HG02763 (cell line): Measurements from ENCODE around the gene FNDC11.

Experiments
- ATAC-seq: cut with Tn5 transposase; IDR thresholded peaks from one replicate; pipeline ENCODE4 v1.9.1; 2021; ENCODE audit warnings: mild to moderate bottlenecking, moderate library complexity; ENCODE audit not compliant: unreplicated experiment

The FNDC11 gene

DNA sequence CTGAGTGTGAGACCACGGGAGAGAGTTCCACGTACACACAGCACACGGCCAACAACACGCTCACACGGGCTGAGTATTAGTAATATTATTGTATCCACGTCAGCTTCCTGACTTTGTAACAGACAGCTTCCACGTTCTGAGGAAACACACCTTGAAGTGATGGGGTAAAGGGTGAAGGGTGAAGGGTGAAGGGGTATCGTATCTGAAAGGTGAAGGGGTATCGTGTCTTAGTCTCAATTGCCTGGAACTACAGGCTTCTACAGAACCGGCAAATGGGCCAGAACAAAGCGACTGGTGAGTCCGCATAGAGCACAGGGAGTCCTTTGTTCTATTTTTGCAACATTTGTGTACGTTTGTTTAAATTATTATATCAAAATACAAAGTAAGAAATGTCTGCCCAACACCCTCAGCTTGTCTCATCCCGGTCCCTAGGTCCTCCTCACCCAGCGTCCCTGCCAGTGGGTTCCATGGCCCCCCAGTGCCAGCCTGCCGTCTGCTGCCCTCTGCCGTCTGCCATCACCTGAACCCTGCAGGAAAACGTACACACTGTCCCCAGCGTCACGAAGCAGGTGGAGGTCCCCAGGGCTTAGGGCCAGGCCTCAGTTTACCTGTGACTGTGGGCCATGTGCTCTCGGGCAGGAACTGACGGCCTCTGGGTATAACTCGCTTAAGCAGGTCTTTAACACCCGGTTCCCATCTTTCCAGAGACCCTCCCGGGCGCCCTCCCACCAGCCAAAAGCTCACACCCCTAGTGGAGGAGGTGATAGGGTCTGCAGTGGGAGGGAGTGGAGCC lies 24.5 kb downstream of the FNDC11 start:
- no peak for ATAC-seq

GRCh38 chr20:63579017-63579694 lies 25.2 kb downstream of the FNDC11 start:
- ATAC-seq: no peak

- ATAC-seq: no peak
These were observed 27.0 kb downstream of the FNDC11 start for GRCh38 chr20:63580796-63581461.

DNA sequence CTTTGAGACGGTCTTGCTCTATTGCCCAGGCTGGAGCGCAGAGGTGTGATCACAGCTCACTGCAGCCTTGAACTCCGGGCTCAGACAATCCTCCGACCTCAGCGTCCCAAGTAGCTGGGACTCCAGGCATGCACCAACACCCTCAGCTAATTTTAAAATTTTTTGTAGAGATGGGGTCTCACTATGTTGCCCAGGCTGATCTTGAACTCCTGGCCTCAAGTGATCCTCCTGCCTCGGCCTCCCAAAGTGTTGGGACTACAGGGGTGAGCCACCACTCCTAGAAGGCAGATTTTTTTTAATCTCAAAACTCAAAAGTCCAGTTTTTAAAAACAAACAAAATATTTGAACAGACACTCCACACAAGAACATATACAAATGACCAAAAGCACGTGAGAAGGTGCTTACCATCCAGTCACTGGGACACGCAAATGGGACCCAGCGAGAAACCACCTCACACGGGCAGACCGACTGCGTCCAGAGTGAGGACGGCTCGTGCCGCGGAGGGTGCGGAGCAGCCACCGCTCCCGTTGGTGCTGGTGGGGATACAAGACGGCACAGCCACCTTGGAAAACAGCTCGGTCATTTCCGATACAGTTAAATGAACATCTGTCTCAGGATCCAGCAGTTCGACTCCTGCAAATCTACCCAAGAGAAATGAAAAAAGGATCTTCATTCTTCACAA lies 28.6 kb downstream of the FNDC11 start:
- ATAC-seq: no peak

GRCh38 chr20:63585616-63586565 lies 31.9 kb downstream of the FNDC11 start:
- no peak for ATAC-seq

DNA sequence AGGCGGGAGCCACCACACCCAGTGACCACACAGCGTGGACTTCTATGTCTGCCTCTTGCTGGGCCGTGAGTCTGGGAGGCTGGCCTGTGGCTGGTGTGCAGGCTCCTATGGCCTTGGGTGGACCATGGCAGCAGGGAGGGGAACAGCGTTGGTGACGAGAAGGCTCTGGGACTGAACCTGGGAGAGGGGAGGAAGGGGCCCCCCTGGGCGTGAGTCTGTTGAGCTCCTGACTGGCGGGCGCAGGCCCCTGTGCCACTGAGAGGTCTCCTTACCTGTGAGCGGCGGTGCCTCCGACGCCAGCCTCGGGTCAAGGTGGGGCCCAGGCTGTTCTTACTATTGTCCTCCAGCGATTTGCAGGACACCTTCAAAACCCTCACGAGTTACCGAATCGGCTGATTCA lies 32.8 kb downstream of the FNDC11 start:
- no peak for ATAC-seq

GRCh38 chr20:63587256-63587655 lies 33.3 kb downstream of the FNDC11 start:
- ATAC-seq: no peak

DNA sequence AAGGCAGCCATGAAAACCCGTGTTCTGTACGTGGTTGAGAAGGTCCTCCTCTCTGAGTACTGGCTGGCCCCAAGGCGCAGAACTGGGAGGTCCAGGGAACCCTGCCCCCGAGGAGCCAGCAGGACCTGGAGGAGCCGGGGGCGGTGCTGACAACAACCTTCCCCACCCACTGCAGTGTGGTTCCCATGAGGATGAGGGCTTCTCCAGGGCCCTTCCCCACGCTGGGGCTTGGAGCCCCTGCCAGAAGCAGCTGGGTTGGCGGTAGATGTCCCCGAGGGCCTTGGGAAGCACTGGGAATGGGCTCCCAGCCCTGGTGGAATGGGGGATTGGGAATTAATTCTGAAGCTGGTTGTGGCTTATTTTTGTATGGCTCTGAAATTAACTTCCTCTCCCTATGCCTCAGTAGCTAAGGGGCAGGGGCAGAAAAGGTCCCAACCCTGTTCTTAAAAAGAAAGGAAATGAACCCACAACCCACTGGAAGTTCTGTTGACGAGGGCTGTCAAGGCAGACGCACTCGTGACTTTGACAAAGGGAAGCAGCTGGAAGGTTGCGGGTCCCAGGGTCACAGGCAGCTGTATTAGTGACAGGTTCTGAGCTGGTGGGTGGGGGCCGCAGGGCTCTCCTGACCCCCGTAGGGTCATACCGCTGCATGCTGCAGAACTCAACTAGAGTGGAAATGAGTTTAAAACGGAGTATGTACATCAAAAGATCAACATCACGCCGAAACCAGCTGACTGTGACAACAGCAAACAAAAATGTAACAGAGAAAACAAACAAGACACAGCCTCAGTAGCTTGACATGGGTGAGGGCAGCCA lies 34.0 kb downstream of the FNDC11 start:
- no peak for ATAC-seq

DNA sequence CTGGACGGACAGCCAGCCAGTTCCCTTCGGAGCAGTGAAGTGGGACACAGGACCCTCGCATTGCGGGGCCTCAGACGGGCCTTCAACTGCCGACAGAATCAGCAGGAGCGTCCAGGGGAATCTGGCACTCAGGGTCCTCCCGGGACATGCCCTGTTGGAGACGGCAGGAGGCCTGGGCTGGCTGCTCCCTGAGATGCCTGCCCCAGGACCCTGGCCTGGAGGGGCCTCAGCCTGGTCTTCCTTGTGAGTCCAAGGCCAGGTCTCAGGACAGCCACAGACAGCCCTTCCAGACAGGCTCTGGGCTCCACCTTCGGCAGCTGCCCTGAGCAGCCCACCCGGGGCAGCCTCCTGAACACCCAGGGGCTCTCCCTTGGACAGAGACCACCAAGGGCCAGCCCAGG lies 34.7 kb downstream of the FNDC11 start:
- no peak for ATAC-seq

DNA sequence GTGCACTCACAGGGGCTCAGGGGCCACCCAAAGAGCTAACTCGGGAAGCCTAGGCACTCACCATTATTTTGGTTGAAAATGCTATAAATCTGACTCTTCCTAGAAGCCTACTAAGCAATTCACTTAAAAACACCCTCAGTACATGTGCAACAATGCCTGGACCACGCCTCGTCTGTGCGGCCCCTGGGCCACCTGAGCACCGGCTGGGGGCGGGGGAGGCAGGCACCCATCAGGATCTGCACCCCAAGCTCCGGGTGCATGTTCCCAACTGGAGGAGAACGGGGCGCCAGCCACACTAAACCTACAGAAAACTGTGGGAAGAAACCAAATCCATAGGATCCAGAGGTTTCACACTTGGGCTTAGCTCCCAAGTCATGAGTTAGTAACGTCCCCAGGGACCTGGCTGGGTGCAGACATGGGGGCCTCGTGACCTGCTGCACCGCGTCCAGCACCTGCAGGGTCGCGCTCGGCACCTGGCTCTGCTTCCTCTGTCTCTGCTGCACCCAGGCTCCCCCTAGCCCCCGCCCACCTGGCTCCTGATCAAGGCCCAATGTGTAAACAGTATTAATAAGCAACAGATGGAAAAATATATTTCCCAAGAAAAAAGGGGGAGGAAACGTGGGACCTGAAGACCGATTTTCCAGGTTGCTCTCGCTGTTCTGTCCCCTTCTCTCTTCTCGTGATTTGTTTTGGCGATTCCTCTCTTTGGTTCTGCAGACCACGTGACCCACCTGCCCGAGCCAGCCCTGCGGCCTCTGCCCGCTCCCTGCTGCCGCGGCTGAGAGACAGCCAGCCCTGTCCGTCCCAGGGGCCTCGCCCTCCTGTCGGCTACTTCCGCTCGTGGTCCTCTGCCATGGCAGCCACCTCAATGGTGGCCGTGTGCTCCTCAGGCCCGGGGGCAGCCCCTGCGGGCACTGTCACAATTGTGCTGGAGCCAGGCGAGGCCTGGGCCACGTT lies 35.6 kb downstream of the FNDC11 start:
- ATAC-seq: no peak

GRCh38 chr20:63590218-63591146 lies 36.5 kb downstream of the FNDC11 start:
- ATAC-seq: no peak

DNA sequence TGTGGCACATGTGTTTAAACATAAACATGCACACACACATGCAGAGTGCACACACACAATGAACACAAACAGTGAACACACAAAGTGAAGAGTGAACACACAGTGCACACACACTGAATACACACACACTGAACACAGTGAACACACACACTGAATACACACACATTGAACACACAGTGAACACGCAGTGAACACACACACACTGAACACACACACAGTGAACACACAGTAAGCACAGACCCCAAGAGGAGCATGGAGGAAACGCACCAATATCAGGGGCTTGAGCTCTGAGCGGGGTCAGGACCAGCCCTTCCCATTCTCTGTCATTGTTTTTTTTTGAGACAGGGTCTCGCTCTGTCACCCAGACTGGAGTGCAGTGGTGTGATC lies 37.2 kb downstream of the FNDC11 start:
- no peak for ATAC-seq

GRCh38 chr20:63591786-63592355 lies 37.9 kb downstream of the FNDC11 start:
- ATAC-seq: no peak

DNA sequence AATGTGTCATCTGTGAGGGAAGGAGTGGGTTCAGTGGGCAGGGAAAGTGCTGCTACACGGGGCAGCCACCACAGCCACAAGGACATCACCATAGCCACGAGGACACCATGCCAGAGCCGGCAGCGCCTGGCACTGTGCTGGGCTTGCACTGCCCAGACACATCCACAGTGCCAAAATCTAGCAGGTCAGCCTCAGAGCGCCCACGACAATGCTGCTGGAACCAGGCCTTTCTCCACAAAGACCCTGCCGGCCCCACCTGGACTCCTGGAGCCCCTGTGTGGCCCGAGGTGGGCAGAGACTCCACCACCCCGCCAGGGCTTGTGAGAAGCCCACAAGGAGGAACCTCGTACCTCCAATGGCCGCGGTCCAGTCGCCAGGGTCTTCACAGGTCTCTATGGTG lies 38.7 kb downstream of the FNDC11 start:
- no peak for ATAC-seq

- ATAC-seq: no peak
These were observed 40.1 kb downstream of the FNDC11 start for GRCh38 chr20:63594043-63594561.

DNA sequence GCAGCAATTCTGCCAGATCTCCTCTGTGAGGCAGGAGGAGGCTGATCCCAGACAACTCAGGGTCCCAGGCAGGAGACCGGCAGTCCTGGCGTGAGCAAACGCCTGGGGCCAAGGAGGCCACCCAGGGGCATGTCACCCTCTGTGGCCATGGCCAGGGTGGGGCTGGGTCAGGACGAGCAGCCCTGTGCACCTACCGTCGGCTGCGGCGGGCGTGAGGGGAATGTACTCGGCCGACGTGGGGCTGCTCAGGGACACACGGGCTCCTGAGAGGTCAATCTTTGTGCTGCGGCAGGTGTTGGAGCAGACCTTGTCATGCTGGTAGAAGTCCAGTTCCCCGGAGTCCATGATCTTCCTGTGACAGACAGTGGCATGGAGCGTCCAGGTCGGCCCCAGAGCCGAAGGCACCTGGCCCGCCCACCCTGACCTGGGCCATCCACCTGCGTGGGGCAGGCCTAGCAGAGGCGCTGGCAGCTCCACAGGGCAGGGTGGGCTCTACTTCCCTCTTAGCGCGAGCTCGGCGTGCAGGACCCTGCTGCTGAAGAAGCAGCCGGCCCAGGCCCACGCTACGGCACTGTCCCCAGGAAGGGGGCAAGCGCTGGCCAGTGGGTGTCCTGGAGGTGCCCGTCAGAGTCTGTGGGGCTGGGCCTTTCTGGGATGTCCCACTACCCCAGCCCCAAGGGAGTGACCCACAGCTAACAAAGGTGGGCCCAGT lies 41.6 kb downstream of the FNDC11 start:
- ATAC-seq: no peak
